NCI-H446 treated with DMSO at 0.1 percent for 48 hours (cell line): ENCODE measurements around the gene PPP1R9A.

Experiments used
- DNase-seq: peaks from one replicate; lab custom pipeline; 2025; lab: John Stamatoyannopoulos, UW

The PPP1R9A gene

GRCh38 chr7:95265634-95266033, 358.2 kb downstream of the PPP1R9A start:
- no peak for DNase-seq

- DNase-seq, result no peak
These were observed 360.4 kb downstream of the PPP1R9A start for GRCh38 chr7:95267754-95268153.

- no peak for DNase-seq
These were observed 362.2 kb downstream of the PPP1R9A start for GRCh38 chr7:95269640-95270039.

GRCh38 chr7:95276114-95276513, 368.7 kb downstream of the PPP1R9A start:
- no peak for DNase-seq

GRCh38 chr7:95279417-95279816, 372.0 kb downstream of the PPP1R9A start:
- no peak for DNase-seq

GRCh38 chr7:95286096-95286495, 378.7 kb downstream of the PPP1R9A start:
- DNase-seq, result no peak

- no peak for DNase-seq
These were observed 382.9 kb downstream of the PPP1R9A start for GRCh38 chr7:95290166-95290830.

- DNase-seq, result no peak
These were observed 388.0 kb downstream of the PPP1R9A start for GRCh38 chr7:95295397-95295796.

- DNase-seq, result no peak
These were observed 389.1 kb downstream of the PPP1R9A start for GRCh38 chr7:95296456-95296855.

GRCh38 chr7:95297041-95297440, 389.6 kb downstream of the PPP1R9A start:
- DNase-seq, result no peak

GRCh38 chr7:95298091-95298490, 390.7 kb downstream of the PPP1R9A start:
- no peak for DNase-seq

GRCh38 chr7:95303013-95303905, 395.9 kb downstream of the PPP1R9A start:
- DNase-seq, result no peak

GRCh38 chr7:95304990-95305389, 397.6 kb downstream of the PPP1R9A start:
- DNase-seq, result no peak

- DNase-seq, result no peak
These were observed 402.6 kb downstream of the PPP1R9A start for GRCh38 chr7:95309951-95310350.

- no peak for DNase-seq
These were observed 404.0 kb downstream of the PPP1R9A start for GRCh38 chr7:95311389-95311788.

GRCh38 chr7:95312561-95312960, 405.2 kb downstream of the PPP1R9A start:
- DNase-seq, result no peak

GRCh38 chr7:95316588-95316987, 409.2 kb downstream of the PPP1R9A start:
- DNase-seq, result no peak

GRCh38 chr7:95317546-95317945, 410.2 kb downstream of the PPP1R9A start:
- no peak for DNase-seq

- no peak for DNase-seq
These were observed 410.6 kb downstream of the PPP1R9A start for GRCh38 chr7:95317966-95318365.

- no peak for DNase-seq
These were observed 411.2 kb downstream of the PPP1R9A start for GRCh38 chr7:95318501-95319100.

- DNase-seq, result no peak
These were observed 412.2 kb downstream of the PPP1R9A start for GRCh38 chr7:95319570-95319969.

GRCh38 chr7:95320651-95321050, 413.3 kb downstream of the PPP1R9A start:
- no peak for DNase-seq

- DNase-seq, result no peak
These were observed 414.3 kb downstream of the PPP1R9A start for GRCh38 chr7:95321720-95322119.
